ENCODE results near the gene C1orf21.

Gene C1orf21

DNA sequence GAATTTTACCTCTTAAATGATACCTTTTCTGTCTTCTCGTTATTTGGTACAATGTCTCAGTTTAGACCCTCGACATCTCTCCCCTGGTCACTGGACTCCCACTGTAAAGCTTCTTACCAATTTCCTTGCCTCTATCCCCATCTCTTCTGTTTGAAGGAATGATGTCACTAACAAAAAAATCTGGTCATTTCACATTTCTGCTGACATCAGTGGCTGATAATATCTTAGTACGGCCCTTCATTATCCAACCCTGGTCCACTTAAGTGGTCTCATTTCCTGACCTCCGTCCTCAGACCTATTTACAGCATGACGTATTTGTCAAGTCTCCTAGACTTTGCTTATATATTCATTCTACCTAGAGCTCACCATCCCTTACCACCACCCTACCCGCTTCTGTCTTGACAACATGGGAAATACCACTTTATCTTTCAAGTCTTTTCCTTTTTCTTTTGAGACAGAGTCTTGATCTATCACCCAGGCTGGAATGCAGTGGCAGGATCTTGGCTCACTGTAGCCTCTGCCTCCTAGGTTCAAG, 60.9 kb downstream of the C1orf21 start:
- no peak for DNase-seq (ENCODE audit: low read depth in 2 of 2)

DNA sequence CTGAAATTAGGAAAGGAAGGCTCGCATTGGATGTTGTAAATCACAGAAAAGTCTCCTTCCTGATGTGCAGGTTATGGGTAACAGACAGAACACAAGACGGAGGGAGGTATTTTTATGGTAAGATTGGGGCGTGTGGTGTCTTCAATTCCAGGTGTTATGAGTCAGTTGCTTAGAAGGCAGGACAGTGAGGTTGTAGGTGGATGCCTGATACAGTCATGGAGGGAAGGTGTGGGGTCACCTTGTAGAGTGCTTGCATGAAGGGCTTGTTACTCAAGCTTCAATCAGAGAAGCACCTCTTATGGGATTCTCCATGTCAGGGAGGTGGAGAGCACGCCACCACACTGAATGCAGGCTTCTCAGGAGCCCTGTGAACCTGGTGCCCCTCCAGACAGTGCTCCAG, 63.1 kb downstream of the C1orf21 start:
- DNase-seq (ENCODE audit: low read depth in 2 of 2): no peak

DNA sequence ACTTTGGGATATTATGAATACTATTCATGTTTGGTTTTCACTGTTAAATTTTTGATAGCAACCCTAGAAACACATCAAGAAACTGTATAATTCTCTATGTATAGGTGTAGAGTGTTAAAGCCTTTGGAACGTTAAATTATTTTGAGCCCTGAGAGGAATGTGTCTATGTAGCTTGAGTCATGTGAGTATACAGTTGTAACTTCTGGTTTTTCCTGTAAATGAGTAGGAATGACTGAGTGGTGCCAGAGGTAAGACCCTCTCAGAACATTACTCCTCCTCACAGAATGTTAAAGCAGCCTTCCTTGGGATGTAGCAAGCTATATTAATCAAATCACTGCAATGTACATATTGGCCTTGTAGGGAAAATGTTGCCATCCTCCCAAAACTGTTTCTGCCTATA, 69.0 kb downstream of the C1orf21 start:
- DNase-seq (ENCODE audit: low read depth in 2 of 2): no peak

DNA sequence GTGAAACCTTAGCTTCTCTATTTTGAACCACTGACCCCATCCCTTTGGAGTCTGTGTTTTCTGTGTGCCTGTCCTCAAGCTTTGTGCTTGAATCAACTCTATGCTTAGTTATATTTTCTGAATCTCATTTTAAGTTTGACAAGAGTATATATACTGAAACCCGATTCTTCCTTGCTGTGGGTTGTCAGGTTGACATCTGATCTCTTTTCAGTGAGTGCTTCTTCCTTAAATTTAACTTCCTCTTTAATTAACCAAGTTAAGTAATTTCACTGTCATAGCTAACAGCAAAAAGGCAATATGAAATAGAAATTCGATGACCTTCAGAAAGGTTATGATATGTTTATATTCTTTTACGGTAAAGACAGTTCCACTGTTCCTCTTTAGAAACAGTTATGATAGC, 69.4 kb downstream of the C1orf21 start:
- no peak for DNase-seq (ENCODE audit: low read depth in 2 of 2)

DNA sequence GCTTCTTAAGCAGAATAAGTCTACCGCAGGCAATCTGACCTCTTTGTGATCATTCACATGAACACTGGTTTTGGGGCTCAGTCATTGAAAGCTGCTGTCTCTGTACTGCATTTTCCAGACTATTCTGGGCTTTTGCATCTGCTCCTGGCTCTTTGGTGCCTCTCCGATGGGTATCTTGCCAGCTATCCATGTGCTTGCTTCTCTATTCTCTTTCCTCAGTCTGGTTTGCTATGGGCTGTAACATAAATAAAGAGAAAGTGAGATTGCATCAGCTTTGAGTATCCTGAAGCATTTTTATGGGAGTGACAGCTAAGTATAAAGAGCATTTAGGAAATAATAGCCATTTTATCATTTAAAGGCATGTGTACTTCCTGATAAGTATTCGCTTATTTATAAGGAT, 70.7 kb downstream of the C1orf21 start:
- DNase-seq (ENCODE audit: low read depth in 2 of 2): no peak

DNA sequence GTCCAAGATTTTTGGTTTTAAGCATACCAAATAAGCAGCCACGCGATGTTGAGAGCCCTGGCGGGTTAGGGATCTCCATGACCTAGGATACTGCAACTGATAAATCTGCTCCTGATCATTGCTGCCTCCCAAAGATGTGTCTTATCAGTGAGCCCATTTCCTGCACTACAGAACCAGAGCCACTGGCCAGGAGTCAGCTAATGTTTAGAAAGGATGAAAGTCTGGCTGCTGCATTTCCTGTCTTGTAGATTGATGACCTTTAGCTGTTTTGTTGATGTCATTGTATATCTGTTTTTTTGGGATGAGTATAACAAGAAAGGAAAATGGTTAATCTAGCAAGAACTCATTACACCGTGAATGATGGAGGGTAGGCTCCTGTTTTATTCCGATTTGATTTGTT, 74.5 kb downstream of the C1orf21 start:
- DNase-seq (ENCODE audit: low read depth in 2 of 2): no peak

DNA sequence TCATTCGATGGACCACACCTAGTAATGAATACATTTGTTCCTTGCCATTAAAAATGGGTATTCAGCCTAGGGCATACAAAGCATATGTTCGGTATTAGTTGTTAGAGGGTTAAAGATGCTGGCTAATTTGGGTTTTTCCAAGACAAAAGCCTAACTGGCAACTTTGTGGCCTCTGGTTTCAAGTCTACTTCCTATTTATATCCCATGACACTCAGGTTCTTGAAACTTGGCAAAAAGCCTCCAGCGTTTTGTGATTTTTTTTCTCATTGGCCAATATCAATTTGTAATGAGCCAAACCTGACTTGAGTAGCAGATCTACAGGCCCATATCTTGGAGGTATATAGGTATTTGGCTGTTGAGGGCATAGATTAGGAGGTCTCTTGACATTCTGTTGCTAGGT, 75.3 kb downstream of the C1orf21 start:
- DNase-seq (ENCODE audit: low read depth in 2 of 2): no peak

DNA sequence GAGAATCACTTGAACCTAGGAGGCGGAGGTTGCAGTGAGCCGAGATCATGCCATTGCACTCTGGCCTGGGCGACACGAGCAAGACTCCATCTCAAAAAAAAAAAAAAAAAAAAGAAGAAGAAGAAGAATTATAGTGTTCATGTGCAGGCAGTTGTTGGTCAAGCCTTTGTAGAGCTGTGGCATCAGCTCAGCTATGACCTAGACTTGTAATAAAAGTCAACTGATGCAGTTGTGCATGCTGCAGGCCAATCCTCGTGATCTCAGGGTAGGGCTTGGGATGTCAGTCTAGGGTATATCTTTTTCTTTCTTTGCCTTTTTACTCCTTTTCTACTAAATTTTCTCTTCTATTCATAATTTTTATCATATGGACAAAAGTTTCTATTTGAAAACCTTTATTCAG, 76.2 kb downstream of the C1orf21 start:
- no peak for DNase-seq (ENCODE audit: low read depth in 2 of 2)

DNA sequence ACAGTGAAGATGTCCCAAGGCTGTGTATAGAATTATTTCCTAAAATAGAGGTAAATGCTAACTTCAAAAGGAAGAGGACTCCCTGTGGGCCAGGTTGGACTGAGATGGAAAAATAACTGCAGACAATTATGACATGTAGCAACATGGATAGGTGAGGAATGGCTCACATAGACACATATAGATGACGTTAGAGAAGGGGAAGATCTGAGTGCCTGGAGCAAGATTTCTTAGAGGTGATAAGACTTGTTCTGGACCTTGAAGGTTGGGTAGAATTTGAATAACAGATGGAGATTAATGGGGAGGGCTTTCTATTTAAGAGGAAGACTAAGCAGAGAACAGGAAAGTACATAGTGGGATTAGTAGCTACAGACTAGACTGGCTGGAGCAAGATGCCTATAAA, 76.9 kb downstream of the C1orf21 start:
- no peak for DNase-seq (ENCODE audit: low read depth in 2 of 2)

DNA sequence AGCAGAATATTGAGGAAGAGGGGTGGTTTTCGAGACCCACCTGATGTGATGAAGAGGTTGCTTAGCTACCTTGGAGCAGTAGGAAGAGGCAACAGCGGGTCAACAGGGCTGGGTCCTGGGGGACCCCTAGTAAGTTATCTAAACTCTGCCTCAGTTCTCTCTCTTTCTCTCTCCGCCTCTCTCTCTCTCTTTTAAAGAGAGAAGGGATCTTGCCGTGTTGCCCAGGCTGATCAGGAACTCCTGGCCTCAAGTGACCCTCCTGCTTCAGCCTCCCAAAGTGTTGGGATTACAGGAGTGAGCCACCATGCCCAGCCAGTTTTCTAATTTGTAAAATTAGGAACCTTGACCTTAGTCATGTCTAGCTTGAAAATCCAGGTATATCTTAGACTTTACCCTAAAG, 77.9 kb downstream of the C1orf21 start:
- no peak for DNase-seq (ENCODE audit: low read depth in 2 of 2)

DNA sequence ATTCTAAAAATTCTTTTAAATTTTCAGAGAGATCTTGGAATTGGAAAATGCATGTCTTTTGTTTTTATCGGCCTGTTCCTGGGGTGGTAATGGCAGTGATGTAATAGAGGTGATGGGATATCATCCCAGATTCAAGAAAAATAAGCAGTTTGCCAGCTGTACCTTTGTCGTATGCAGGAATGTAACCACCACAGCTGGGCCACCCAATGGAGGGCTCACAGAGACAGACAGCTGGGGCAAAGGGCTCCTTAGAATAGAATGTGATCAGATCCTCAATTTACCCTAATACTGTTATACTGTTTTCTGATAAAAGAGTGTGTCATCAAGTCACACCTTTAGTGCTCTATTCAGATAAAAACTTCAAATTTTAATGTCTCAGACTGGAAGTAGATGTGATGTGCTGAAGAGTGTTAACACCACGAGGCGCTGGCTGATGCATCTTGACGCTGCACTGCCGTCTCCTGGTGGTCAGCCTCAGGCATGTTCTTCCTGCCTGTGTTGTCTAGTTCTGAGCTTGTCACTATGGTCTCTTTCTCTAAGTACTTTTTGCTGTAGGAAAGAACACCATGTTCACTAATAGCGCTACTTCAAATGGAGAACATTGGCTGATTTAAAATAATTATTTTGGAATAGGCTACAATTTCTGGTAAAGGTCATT, 78.8 kb downstream of the C1orf21 start:
- no peak for DNase-seq (ENCODE audit: low read depth in 2 of 2)

DNA sequence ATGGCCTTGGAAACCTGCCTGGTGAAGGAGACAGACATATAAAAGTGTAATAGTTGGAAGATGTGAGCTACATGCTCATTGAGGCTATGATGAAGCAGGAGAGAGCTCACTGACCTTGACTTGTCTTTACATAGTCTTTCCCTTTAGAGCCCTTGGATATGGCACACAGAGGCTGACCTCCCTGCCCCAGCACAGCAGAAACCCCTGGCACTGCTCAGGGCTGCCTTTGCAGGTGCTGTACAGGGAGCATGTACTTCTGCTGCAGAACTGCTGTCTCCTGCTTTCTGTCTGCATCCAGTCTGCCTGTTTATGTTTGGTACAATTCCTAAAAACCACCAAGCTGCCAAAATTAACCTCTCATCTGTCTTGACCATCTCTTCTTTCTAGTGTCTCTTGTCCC, 80.5 kb downstream of the C1orf21 start:
- no peak for DNase-seq (ENCODE audit: low read depth in 2 of 2)

DNA sequence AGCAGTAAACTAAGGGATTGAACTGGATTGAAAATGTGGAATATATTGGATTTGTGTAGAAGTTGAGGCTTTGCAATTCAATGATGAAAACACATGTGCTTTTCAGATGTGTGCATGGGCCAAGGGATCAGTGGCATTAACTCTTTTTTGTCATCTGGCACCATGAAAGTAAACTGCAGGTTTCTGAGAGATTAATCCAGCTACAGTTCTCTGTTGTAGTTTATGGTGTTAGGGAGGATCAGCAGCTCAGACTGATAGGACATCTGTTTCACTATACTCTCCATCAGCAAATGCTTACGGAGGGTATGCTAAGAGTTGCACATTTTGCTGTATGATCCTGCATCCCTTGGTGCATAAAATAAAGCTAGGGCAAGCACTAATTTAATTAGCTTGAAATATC, 82.6 kb downstream of the C1orf21 start:
- no peak for DNase-seq (ENCODE audit: low read depth in 2 of 2)

DNA sequence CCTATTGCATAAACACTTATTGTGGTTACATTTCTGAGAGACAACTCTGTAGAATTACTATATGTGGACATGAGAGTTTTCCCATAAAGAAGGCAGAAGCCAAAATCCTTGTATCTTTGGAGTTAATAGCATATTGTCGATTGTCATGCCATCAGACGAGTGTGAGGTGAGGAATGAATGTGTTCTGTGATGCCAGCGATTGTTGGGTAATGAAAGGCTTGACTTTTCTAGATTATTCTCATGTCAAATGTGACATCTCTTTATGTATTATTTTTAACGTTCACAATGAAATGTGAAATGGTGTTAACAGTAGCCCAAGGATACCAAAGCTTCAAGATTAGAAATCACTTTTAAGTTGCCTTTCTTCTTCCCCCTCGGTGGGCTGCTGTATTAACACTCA, 84.9 kb downstream of the C1orf21 start:
- no peak for DNase-seq (ENCODE audit: low read depth in 2 of 2)

DNA sequence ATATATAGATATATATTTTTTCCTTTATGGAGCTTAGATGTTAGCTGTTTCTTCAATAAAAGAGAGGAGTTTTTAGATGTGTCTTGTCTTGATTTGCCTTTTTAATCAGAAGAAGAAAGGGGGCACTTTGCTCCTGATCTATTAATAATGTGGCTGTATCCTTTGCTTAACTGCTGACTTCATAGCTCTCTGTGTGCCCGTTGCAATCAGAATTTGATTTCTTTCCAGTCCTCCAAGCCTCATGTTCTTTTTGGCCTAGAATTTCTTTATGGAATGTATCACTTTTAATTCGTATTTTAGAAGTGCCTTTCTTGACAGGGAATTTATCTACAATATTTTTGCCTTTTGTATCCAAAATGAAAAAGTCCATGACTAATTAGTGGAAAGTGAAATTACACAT, 85.3 kb downstream of the C1orf21 start:
- DNase-seq (ENCODE audit: low read depth in 2 of 2): no peak

DNA sequence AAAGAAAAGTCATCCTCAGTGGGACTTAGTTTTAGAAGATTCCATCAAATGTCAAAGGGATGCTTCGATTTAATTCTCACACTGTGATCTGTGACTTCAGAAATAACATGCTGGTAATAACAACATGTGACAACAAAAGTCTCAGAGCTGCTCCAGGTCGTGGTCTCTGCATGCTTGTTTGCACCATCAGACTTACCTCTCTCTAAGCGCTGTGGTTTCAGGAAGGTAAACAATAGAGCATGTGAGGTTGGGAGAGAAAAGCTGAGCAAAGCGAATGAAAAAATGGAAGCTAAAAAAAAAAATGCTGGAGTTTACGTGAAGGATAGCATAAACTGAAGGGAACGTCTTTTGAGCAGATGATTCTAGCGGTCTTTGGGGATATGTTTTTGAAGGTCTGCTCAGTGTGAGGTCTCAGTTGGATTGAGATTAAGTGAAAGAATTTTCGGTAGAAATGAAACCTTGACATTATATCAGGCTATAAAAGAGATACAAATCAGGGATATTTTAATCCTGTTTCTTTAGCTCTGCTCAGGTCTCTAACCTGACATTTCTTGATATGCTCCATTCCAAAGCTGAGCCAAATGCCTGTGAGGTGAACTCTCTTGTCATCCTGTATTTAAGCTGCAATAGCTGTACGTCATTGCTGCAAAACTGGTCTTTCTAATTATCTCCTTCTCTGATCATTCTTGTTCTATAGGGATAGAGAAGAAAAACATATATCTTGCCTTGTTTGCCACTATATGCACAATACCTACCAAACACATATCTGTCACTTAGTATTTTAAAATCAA, 86.5 kb downstream of the C1orf21 start:
- no peak for DNase-seq (ENCODE audit: low read depth in 2 of 2)

DNA sequence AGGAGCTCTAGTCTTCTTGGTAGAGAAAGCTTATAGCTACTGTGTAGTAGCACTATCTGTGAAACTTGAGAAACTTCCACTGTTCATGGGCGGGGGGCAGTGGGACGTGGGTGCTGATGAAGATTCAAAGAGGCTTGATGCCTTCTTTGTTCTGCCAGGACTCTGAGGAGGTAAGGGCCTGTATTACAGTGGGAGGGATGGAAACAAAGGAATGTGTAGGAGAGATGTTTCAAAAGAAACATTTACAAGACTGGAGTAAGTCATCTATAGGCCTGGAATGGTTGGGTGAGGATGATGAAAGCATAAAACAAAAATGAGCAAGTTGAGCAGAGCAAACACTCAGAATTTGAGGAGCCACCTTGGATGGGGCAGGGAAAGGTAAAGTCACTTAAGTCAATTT, 89.4 kb downstream of the C1orf21 start:
- DNase-seq (ENCODE audit: low read depth in 2 of 2): no peak

DNA sequence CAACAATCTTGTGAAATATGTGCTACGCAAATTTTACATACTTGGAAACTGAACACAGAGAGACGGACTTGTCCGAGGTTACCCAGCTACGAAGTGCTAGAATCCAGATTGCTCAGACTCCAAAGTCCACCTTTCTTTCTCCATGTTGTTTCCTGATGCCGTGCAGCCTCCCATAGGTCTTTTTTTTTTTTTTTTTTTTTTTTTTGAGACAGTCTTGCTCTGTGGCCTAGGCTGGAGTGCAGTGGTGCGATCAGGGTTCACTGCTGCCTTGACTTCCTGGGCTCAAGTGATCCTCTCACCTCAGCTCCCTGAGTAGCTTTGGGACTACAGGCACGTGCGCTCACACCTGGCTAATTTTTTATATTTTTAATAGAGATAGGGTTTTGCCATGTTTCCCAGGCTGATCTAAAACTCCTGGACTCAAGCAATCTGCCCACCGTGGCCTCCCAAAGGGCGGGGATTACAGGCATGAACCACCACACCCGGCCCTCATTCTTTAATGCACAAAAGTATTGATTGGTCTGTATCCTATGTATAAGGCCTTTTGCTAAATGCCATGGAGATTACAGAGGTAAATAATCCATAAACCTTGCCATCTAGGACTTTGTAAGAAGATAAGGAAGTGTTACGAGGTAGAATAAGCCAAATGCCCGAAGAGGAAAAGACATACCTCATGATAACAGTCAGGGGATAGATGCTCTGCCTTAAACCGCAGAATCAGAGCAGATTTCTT, 92.8 kb downstream of the C1orf21 start:
- DNase-seq (ENCODE audit: low read depth in 2 of 2): no peak

DNA sequence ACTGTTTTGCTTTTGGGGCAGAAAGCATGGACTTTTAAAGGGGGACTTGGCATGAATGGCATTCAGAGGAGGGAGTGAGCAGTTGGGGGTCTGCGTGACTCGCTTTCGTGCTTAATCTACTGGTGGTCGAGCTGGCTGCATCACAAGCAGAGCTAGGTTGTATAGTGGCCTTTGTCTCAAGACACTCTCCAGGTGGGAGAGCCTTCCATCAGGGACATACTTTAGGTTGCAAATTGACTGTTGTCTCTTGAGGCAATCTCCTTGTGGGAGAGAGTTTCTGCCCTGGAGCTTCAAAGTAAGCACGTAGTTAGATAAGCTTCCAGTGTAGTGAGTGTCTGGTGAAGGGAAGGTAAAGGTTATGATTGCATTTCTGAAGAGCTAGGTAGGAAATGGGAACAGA, 93.9 kb downstream of the C1orf21 start:
- no peak for DNase-seq (ENCODE audit: low read depth in 2 of 2)

DNA sequence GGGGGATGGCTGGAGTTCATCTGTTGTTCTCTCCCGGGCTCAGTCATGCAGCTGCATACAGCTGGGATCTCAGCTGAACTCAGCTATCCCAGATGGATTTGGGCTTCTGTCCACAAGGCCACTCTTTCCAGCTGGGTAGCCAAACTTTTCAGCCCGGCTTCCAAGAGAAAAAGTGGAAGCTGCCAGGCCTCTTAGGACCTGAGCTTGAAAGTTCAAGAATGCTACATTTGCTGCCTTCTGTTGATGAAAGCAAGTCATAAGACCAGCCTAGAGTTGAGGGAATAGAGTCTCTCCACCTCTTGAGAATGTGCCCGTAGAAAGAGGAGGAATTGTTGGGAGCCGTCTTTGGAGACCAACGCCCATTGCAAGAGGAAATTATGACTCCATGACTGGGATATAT, 95.3 kb downstream of the C1orf21 start:
- no peak for DNase-seq (ENCODE audit: low read depth in 2 of 2)

DNA sequence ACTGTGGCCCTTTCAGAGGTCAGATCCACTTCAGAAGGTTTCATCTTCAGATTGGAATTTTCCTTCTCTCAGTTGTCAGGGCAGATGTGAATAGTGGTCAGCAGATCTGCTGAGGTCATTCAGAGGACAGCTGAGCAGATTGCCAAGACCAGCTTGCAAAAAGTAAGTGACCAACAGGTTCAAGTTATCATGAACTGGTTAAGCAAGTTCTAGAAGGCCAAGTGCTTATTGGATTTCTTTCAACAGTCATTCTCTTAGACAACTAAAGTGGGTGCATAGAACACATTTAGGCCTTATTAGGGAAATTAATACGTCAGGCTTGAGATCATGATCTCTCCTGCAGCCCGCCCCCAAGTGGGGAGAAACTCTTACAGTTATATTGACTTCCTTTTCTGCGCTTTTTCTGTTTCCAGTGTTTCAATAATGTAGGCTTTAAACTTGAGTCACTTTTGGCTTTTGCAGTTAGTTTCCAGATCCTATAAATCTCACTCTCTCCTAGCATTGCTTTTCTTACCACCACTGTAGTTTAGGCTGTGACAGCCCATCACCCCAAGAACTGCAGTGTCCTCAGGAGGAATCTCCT, 96.4 kb downstream of the C1orf21 start:
- DNase-seq (ENCODE audit: low read depth in 2 of 2): no peak

Data from stimulated activated CD8-positive, alpha-beta memory T cell treated with anti-CD3 and anti-CD28 coated beads, Interleukin-2, amount 100 ng/mL, for 1 hour (primary cell).